Measurements from ENCODE around the gene KRAS. TPM values are rescaled to one million over a fixed set of nuclear protein-coding genes. Genes with fewer than 3 reads are reported as not detected.
"Not testable (repeated sequence)": the region's sequence is repeated elsewhere in the genome, so short reads cannot be mapped to it uniquely, and the experiment has no call there.

Gene KRAS
- 10 to 100 TPM; 38.2 to 45.7 TPM for total RNA-seq
- polyA plus RNA-seq, result 10 to 100 TPM; 49.3 to 59.5 (median 53.3) TPM
- total RNA-seq, result 60.0 to 133 (median 84.9) reads per million in 6 experiments

- Mint-ChIP-seq H3K4me1 (peaks cover 17 to 47% (median 44%) of the 10 kb centered on the region in 4 donors), H3K27ac (peak within 1 kb of the TSS; percentile 88 to 98 (median 96)), H3K36me3 (peaks cover 0 to 13% (median 4%) of the 10 kb centered on the region in 3 donors), H3K9me3 (no peaks in the 10 kb centered on the region), H3K27me3 (no peaks in the 10 kb centered on the region), H3K4me3 (peak within 1 kb of the TSS; percentile 91 to 98 (median 94))
- peak; percentile 84 to 91 for ATAC-seq
- POLR2A ChIA-PET, result interaction anchor here (0.6 to 2.7 kb wide), 25 partner anchors 8 to 199 kb away, joined by 3 to 33 read pairs (median 5); partner anchors contain the start of genes DNAI7 and ETFRF1
- DNase-seq, result peak; percentile 83 to 95 (median 90)
Observed at GRCh38 chr12:25250744-25251730, at the start of gene KRAS. KRAS (minus strand) TSS chr12:25250929.

DNA sequence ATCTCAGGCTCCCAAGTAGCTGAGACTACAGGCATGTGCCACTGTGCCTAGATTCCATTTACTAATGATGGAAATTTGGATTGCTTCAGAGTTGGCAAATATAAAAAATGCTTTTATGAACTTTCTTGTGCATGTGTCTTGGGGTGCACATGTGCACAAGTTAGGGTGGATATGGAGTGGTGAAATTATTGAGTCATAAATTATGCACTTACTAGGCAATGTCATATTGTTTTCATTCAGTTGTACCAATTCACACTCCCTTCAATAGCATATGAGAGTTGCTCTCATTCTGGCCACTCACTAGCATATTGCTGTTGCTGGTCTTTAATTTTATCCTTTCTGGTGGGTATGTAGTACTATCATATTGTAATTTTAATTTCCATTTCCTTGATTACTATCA, 45.7 kb upstream of the KRAS start:
- Mint-ChIP-seq H3K36me3 (no peaks in the 10 kb centered on the region), H3K9me3 (no peaks in the 10 kb centered on the region), H3K4me1 (peaks cover 7 to 12% (median 10%) of the 10 kb centered on the region in 4 donors), H3K4me3 (no peak overlapping the region), H3K27ac (no peak overlapping the region), H3K27me3 (peaks cover 0 to under 1% (median 0%) of the 10 kb centered on the region in 5 donors)
- no peak for DNase-seq
- no peak for ATAC-seq
- POLR2A ChIA-PET, result no interaction called here

DNA sequence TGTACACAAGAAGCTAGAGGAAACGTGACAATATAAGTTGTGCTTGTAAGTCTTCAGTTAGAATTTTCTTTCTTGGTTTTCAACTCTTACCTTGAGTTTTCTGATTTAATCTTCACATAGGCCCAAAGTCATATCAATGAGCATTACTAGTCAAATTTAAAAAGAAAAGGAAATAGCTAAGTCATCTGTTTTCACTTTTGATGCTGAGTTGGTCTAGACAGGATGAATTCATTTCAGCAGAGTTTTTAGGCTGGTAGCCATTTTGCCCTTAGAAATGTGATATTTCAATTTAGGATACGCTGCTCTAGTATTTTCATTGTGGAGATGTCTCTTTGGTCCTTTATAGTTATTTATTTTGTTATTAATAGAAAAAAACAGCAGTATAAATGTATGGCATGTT, 44.6 kb upstream of the KRAS start:
- peaks cover 7 to 12% (median 9%) of the 10 kb centered on the region in 4 donors for H3K4me1 Mint-ChIP-seq
- H3K27ac Mint-ChIP-seq, result peak overlapping the region in 1 of 10 donors; percentile 4
- no peak for DNase-seq
- no peaks in the 10 kb centered on the region for H3K27me3 Mint-ChIP-seq
- H3K36me3 Mint-ChIP-seq, result no peaks in the 10 kb centered on the region
- no peak overlapping the region for H3K4me3 Mint-ChIP-seq
- ATAC-seq, result no peak
- POLR2A ChIA-PET, result interaction anchor here (1.2 kb wide), 1 partner anchor 45 kb away, joined by 6 read pairs; the partner anchor contains the start of gene KRAS
- peaks cover 0 to 3% (median 0%) of the 10 kb centered on the region in 9 donors for H3K9me3 Mint-ChIP-seq

GRCh38 chr12:25293653-25294052, 42.9 kb upstream of the KRAS start:
- H3K27ac Mint-ChIP-seq, result no peak overlapping the region
- H3K27me3 Mint-ChIP-seq, result no peaks in the 10 kb centered on the region
- POLR2A ChIA-PET, result interaction anchor here (0.6 to 1.7 kb wide), 2 partner anchors 8 to 73 kb away, joined by 3 read pairs; no protein-coding TSS in a partner anchor
- H3K36me3 Mint-ChIP-seq, result peaks cover 0 to 5% (median 2%) of the 10 kb centered on the region in 3 donors
- H3K4me1 Mint-ChIP-seq, result peaks cover 7 to 12% (median 9%) of the 10 kb centered on the region in 4 donors
- no peak for ATAC-seq
- DNase-seq, result no peak
- peaks cover 0 to 13% (median 7%) of the 10 kb centered on the region in 9 donors for H3K9me3 Mint-ChIP-seq
- H3K4me3 Mint-ChIP-seq, result no peak overlapping the region

- not testable (repeated sequence) for H3K36me3 Mint-ChIP-seq, DNase-seq, H3K27me3 Mint-ChIP-seq, H3K27ac Mint-ChIP-seq, ATAC-seq
- POLR2A ChIA-PET, result interaction anchor here (1.0 to 1.7 kb wide), 3 partner anchors 8 to 42 kb away, joined by 3 read pairs; partner anchors contain the start of gene KRAS
- H3K4me3 Mint-ChIP-seq, result peak overlapping the region in 1 of 10 donors; percentile 12
- H3K9me3 Mint-ChIP-seq, result peaks cover 0 to 13% (median 7%) of the 10 kb centered on the region in 9 donors
- peaks cover 7 to 12% (median 9%) of the 10 kb centered on the region in 4 donors for H3K4me1 Mint-ChIP-seq
Observed at GRCh38 chr12:25292810-25293221, 42.1 kb upstream of the KRAS start.

- H3K4me1 Mint-ChIP-seq, result peaks cover 14 to 22% (median 18%) of the 10 kb centered on the region in 4 donors
- DNase-seq (no peak), ATAC-seq (no peak)
- peak overlapping the region in 1 of 10 donors; percentile 34 for H3K27ac Mint-ChIP-seq
- peaks cover 0 to 13% (median 7%) of the 10 kb centered on the region in 9 donors for H3K9me3 Mint-ChIP-seq
- H3K27me3 Mint-ChIP-seq, result no peaks in the 10 kb centered on the region
- H3K36me3 Mint-ChIP-seq, result peaks cover 0 to 5% (median 2%) of the 10 kb centered on the region in 3 donors
- POLR2A ChIA-PET, result interaction anchor here (0.6 kb wide), 1 partner anchor 76 kb away, joined by 4 read pairs; no protein-coding TSS in a partner anchor
- no peak overlapping the region for H3K4me3 Mint-ChIP-seq
Observed at GRCh38 chr12:25287610-25288009, 36.9 kb upstream of the KRAS start.

DNA sequence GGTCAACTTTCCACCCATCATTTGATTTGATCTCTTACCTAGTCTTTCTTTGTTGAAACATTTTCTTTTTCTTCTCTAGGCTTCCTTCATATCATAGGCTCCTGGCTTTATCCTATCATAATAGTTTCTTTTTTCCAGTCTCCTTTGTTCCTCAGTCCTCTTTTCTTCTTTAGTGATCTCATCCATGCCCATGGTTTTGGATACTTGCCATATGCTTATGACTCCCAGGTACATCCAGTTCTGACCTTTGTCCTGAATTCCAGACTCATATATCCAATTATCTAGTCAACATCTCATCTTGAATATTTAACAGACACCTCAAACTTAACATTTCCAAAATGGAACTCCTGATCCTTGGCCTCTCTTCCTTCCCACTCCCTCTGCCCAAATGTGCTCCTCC, 36.1 kb upstream of the KRAS start:
- no peak for DNase-seq
- Mint-ChIP-seq H3K36me3 (peaks cover 0 to 5% (median 2%) of the 10 kb centered on the region in 3 donors), H3K27me3 (no peaks in the 10 kb centered on the region), H3K27ac (peak overlapping the region in 1 of 10 donors; percentile 35), H3K4me1 (peaks cover 11 to 25% (median 22%) of the 10 kb centered on the region in 4 donors), H3K4me3 (no peak overlapping the region), H3K9me3 (peaks cover 0 to 13% (median 7%) of the 10 kb centered on the region in 9 donors)
- ATAC-seq, result no peak
- POLR2A ChIA-PET, result no interaction called here

DNA sequence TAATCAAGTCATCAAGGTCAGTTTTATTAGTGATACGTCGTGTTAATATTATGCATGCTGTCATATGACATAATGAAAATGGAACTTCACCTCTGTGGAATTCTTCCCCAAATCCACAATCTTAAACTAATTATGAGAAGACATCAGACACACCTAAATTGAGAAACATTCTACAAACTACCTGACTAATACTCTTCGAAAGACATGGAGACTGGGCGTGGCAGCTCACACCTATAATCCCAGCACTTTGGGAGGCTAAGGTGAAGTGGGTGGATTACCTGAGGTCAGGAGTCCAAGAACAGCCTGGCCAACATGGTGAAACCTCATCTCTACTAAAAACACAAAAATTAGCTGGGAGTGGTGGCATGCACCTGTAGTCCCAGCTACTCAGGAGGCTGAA, 33.3 kb upstream of the KRAS start:
- H3K36me3 Mint-ChIP-seq, result peaks cover 0 to 2% (median 0%) of the 10 kb centered on the region in 3 donors
- POLR2A ChIA-PET, result no interaction called here
- H3K4me1 Mint-ChIP-seq, result peaks cover 22 to 48% (median 46%) of the 10 kb centered on the region in 4 donors
- ATAC-seq (no peak), DNase-seq (no peak)
- H3K27ac Mint-ChIP-seq, result peak overlapping the region in 3 of 10 donors; percentile 60 to 87 (median 77)
- H3K27me3 Mint-ChIP-seq, result no peaks in the 10 kb centered on the region
- peaks cover 0 to 4% (median 2%) of the 10 kb centered on the region in 9 donors for H3K9me3 Mint-ChIP-seq
- no peak overlapping the region for H3K4me3 Mint-ChIP-seq

GRCh38 chr12:25283006-25283405, 32.3 kb upstream of the KRAS start:
- Mint-ChIP-seq H3K9me3 (peaks cover 0 to 2% (median 0%) of the 10 kb centered on the region in 9 donors), H3K27ac (peak overlapping the region in 9 of 10 donors; percentile 18 to 87 (median 73)), H3K4me3 (peak overlapping the region in 6 of 10 donors; percentile 16 to 59 (median 36)), H3K4me1 (peaks cover 22 to 48% (median 46%) of the 10 kb centered on the region in 4 donors), H3K36me3 (no peaks in the 10 kb centered on the region), H3K27me3 (no peaks in the 10 kb centered on the region)
- POLR2A ChIA-PET, result interaction anchor here (0.8 to 2.8 kb wide), 4 partner anchors 32 to 95 kb away, joined by 3 to 9 read pairs (median 5); partner anchors contain the start of gene KRAS
- DNase-seq (no peak), ATAC-seq (peak in 1 of 2 donors; percentile 18)

DNA sequence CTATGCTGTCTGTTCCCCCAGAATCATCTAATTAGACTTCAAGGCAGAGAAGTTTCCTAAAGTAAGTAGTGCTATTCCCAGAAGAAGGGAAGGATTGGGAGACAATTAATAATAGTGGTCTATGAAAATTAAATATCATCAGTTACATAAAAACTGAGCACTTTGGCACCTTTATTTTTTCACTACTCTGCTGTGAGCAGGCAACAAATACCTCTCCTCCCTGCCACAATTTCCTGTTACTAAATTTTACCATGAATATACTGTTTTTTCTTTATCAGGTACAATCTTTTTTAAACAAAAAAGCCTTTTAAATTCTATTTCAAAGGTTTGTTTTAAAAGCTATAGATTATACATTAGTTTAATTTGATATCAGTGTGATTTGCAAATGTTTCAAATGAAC, 29.4 kb upstream of the KRAS start:
- Mint-ChIP-seq H3K4me3 (peak overlapping the region; percentile 0 to 86 (median 44)), H3K27ac (peak overlapping the region; percentile 49 to 96 (median 81)), H3K9me3 (peaks cover 0 to 4% (median 0%) of the 10 kb centered on the region in 9 donors), H3K36me3 (no peaks in the 10 kb centered on the region), H3K4me1 (peaks cover 21 to 53% (median 47%) of the 10 kb centered on the region in 4 donors), H3K27me3 (no peaks in the 10 kb centered on the region)
- DNase-seq (peak in 3 of 10 donors; percentile 12 to 32 (median 14)), ATAC-seq (peak; percentile 66 to 67)
- POLR2A ChIA-PET, result interaction anchor here (0.6 to 1.0 kb wide), 4 partner anchors 29 to 97 kb away, joined by 3 to 4 read pairs (median 3); partner anchors contain the start of gene KRAS

GRCh38 chr12:25278269-25278668, 27.5 kb upstream of the KRAS start:
- H3K27me3 Mint-ChIP-seq, result no peaks in the 10 kb centered on the region
- peak overlapping the region in 1 of 10 donors; percentile 14 for H3K27ac Mint-ChIP-seq
- H3K36me3 Mint-ChIP-seq, result no peaks in the 10 kb centered on the region

More at GRCh38 chr12:25278269-25278668, 27.5 kb upstream of the KRAS start:
- no peak overlapping the region for H3K4me3 Mint-ChIP-seq
- peaks cover 0 to 4% (median 0%) of the 10 kb centered on the region in 9 donors for H3K9me3 Mint-ChIP-seq
- peaks cover 20 to 43% (median 38%) of the 10 kb centered on the region in 4 donors for H3K4me1 Mint-ChIP-seq
- no peak for DNase-seq
- POLR2A ChIA-PET, result no interaction called here
- ATAC-seq, result no peak

Measured in naive thymus-derived CD8-positive, alpha-beta T cell (primary cell).